ENCODE measurements around the gene SMIM3.
"Not testable (repeated sequence)": the region's sequence is repeated elsewhere in the genome, so short reads cannot be mapped to it uniquely, and the experiment has no call there.

The SMIM3 gene

DNA sequence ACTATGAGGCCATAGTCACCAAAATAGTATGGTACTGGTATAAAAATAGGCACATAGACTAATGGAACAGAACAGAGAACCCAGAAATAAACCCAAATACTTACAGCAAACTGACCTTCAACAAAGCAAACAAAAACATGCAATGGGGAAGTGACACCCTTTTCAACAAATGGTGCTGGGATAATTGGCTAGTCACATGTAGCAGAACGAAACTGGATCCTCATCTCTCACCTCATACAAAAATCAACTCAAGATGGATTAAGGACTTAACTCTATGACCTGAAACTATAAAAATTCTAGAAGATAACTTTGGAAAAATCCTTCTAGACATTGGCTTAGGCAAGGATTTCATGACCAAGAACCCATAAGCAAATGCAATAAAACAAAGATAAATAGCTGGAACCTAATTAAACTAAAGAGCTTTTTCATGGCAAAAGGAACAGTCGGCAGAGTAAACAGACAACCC lies 14.9 kb downstream of the SMIM3 start:
- DNase-seq (ENCODE audit: low read depth in 2 of 2) = not testable (repeated sequence)

DNA sequence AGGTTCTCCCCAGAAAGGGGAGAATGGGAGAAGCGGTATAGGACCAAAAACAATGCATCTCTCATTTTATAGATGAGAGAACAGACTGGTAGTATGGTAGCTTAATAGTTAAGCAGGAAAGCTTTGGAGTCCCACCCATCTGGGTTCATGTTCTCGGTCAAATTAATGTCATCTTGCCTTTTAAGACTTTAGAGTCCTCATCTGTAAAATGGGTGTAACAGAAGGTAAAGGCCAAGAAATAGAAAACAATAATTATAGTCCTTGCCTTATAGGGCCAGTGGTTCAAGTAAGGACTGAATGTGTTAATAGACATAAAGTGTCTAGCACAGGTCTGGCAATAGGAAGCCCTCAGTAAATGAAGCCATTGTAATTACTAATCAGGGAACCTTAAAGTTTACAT lies 16.4 kb downstream of the SMIM3 start:
- DNase-seq (ENCODE audit: low read depth in 2 of 2) = no peak

DNA sequence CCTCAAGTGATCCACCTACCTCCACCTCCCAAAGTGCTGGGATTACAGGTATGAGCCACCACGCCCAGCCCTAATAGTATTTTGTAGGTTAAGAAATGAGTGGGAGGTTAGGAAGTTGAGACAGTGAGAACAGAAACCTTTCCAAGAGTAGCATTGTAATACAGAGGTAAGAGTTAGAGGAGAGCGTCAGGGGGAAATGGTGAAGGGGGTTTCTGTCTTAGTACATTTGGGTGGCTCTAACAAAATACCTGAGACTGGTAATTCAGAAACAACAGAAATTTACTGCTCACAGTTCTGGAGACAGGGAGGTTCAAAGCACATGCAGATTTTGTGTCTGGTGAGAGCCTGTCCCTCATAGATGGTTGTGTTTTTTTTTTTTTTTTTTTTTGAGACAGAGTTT lies 18.8 kb downstream of the SMIM3 start:
- no peak for DNase-seq (ENCODE audit: low read depth in 2 of 2)

DNA sequence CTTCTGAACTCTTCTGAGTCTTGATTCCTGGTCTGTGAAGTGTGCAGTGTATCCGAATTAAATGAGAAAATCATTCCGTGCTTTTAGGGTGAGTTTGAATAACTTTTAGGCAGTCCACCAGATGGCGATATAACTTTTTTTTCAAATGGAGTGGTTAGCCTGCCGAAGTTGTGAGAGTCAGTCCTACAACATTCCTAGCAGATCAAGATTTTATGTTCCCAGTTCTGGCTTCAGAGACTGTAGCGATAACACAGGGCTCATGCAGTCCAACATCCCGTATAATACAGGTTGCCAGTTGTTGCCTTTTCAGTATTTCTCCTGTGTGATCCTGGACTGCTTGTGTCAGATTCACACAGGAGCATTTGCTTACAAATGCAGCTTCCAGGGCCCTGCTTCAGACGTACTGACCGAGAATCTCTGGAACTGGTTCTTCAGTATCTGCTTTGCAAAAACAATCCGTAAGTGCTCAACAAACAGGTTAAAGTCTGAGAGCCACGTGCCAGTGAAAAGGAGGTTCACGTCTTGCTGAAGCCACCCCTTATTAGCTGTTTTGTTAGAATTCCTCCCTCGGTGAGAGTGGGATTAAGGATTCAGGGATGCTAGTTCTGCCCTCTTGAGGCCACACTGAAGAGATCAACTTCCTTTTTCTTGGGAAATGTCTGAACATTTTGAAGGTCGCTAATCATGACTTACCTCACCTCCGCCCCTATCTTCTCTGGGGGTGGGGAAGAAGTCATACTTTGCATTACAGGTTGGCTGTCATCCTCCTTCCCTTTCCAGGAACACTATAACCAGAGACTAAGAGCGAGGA lies 22.8 kb downstream of the SMIM3 start:
- peak; percentile 47 to 48 for DNase-seq (ENCODE audit: low read depth in 2 of 2)

DNA sequence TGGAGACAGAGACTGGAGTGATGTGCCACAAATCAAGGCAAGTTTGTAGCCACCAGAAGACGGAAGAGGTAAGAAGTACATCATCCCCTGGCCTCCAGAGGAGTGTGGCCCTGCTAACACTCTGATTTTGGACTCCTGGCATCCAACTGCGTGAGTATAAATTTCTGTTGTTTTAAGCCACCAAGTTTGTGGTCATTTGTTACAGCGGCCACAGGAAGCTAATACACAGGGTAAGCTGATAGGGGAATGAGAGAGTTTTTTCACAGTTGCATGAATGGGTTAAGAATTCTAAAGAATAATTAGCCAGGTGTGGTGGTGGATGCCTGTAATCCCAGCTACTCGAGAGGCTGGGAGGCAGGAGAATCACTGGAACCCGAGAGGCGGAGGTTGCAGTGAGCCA lies 25.8 kb downstream of the SMIM3 start:
- no peak for DNase-seq (ENCODE audit: low read depth in 2 of 2)

DNA sequence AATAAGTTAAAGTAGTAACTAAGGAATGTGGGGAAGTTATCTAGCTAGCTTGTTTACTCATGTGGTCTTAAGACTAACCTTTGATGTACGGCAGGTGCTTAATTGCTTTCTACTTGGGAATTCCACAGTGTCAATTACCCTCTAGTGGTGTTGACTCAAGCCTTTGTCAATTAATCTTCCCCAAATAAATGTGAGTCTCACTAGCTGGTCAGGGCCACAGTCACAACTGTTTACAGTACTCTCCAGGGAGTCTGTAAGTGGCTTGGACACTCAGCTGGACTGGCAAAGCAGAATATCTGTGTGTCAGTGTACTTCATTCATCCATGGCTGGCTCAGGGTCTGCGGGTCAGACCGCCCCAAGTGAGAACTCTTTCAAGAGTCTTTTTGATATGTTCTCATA lies 30.8 kb downstream of the SMIM3 start:
- no peak for DNase-seq (ENCODE audit: low read depth in 2 of 2)

DNA sequence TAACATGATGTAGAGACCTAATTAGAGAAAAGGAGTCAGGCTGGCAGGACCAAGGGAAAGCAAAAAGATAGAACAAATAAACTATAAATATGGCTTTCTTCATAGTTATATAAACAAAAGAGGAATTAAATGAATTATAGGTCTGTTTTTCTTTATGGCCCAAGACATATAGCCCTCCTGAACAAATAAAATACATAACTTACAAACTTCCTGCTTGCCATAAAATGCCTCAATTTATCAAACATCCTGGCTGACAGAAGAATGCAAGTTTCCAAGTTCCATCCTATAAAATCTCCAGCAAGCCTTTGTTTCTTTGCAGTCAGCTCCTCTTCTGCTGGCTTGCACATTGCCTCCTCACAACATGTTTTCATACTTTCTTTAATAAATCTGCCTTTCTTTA lies 36.5 kb downstream of the SMIM3 start:
- DNase-seq (ENCODE audit: low read depth in 2 of 2) = no peak

DNA sequence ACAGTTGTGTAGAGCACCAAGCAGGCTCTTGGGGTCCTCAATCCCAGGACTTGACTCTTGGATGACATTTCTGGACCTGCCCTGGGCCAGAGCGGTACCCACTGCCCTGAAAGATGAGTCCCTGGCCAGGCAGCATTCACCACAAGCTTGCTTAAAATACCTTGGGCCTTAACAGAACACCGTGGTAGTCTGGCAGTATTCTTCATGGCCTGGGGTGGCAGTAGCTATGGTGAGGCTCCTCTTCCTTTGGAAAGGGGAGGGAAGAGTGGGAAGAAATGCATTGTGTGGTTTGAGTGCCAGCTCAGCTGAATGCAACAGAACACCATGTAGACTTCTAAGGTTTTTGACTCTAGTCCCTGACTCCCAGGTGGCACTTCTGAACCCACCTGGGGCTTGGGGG lies 38.4 kb downstream of the SMIM3 start:
- DNase-seq (ENCODE audit: low read depth in 2 of 2) = no peak

DNA sequence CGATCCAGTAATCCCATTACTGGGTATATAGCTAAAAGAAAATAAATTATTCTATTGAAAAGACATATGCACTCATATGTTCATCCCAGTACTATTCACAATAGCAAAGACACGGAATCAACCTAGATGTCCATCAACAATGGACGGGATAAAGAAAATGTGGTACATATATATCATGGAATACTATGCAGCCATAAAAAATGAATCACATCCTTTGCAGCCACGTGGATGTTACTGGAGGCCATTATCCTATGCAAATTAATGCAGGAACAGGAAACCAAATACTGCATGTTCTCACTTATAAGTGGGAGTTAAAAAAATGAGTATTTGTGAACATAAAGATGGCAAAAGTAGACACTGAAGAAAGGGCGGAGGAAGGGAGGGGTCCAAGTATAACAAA lies 51.2 kb downstream of the SMIM3 start:
- no peak for DNase-seq (ENCODE audit: low read depth in 2 of 2)

DNA sequence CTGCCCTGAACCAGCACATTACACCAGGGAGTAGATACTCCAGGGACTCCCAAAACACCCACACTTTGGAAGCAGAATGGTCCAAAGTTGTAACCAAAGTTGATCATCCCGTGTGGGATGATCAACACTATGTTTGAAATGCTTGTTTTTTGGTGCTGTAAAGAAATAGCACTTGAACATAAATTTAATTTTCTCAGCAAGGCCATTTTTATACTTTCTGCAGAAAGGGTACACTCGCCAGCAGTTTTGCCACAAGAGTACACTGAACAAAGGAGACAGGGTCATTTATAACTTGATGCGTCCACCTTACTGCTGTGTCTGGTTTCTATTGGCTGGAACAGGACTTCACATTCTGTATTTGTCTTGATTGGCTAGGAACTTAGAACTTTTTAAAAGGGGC lies 53.3 kb downstream of the SMIM3 start:
- DNase-seq (ENCODE audit: low read depth in 2 of 2) = not testable (repeated sequence)

DNA sequence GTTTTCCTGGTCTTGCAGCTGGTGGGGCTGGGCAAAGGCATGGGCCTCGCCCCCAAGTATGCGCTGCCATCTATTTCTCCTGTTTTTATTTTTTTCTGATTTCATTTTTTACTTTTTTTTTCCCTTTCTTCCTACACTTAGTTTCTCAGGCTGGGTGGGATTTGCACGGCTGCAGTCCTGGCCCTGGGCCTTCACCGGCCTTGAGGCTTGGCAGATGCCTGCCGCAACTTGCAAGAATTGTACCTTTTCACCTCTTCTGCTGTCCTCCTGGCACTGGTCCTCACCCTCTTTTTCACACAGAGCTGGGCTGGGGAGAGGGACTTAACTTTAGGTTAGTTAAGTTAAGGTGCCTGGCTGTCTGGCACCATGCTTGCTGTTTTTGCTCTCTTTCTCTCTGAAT lies 57.5 kb downstream of the SMIM3 start:
- DNase-seq (ENCODE audit: low read depth in 2 of 2) = no peak

DNA sequence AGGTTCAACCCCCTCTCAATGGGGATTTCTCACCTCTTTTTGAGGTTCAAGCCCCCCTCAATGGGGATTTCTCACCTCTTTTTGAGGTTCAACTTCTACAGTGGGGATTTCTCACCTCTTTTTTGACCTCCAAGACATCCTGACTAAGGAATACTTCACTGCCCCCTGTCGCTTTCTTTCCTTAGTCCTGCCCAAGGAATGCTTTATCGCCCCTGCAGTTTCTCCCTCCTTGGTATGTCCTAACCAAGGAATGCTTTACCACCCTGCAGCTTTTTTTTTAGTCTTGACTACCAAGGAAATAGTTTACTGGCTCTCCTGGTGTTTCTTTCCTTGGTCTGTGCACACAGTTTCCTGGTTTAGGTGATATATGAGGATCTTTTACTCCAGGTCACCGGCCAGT lies 58.1 kb downstream of the SMIM3 start:
- DNase-seq (ENCODE audit: low read depth in 2 of 2) = no peak

DNA sequence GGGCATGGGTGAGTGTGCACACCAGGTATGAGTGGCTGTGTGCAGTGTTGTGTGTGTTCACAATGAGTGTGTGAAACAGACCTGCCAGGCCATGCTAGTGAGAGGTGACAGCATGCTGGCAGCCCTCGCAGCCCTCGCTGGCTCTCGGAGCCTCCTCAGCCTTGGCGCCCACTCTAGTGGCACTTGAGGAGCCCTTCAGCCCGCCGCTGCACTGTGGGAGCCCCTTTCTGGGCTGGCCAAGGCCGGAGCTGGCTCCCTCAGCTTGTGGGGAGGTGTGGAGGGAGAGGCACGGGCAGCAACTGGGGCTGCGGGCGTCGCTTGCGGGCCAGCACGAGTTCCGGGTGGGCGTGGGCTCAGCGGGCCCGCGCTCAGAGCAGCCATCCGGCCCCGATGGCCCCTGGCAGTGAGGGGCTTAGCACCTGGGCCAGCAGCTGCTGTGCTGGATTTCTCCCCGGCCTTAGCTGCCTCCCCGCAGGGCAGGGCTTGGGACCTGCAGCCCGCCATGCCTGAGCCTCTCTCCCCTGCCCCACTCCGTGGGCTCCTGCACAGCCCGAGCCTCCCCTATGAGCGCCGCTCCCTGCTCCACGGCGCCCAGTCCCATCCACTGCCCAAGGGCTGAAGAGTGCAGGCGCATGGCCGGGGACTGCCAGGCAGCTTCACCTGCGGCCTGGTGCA lies 66.8 kb downstream of the SMIM3 start:
- DNase-seq (ENCODE audit: low read depth in 2 of 2) = not testable (repeated sequence)

DNA sequence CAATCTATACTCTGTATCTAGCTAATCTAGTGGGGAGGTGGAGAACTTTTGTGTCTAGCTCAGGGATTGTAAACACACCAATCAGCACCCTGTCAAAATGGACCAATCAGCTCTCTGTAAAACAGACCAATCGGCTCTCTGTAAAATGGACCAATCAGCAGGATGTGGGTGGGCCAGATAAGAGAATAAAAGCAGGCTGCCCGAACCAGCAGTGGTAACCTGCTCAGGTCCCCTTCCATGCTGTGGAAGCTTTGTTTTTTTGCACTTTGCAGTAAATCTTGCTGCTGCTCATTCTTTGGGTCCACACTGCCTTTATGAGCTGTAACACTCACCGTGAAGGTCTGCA lies 67.7 kb downstream of the SMIM3 start, which contains the start of gene IRGM:
Gene IRGM, plus strand, starts transcription at position 214 of the 346 bp plus-strand sequence. CDS start 1,603 bp downstream, outside the sequence.
- DNase-seq (ENCODE audit: low read depth in 2 of 2) = not testable (repeated sequence)
